HepG2 (cell line): ENCODE measurements around the gene RAD1. TPM values are rescaled to one million over a fixed set of nuclear protein-coding genes. Genes with fewer than 3 reads are reported as not detected.
A peak's percentile ranks its signal among the peaks of the same experiment; 100 is the strongest.

Experiments used
- ATAC-seq: fragments of 200-7000 bp; cut with Tn5 transposase; 3 replicates; pipeline ENCODE4 v1.9.1; 2020; ENCODE audit warnings: mild to moderate bottlenecking, moderate library complexity
- BruUV-seq: library from RNA; stranded (reverse); fragments of 400-500 nt; replicated peaks from 2 replicates; lab custom pipeline; 2021; lab: Mats Ljungman, UMichigan
- CTCF ChIA-PET: fragments of 300-600 bp; formaldehyde crosslinking; extraction: SDS; loops from one replicate; lab custom pipeline; 2021; ENCODE audit warnings: low total read pairs, inconsistent platforms, low intra/inter-chr PET ratio; lab: Yijun Ruan, JAX
- POLR2A ChIA-PET: fragments of 350-600 bp; sonication (Branson Sonifier 250); formaldehyde crosslinking; loops from one replicate; lab custom pipeline; 2020; ENCODE audit warnings: antibody characterized with exemption, inconsistent platforms; lab: Yijun Ruan, JAX
- DNase-seq: peaks from one replicate; pipeline ENCODE4 v3.0.0-alpha.2; 2015; ENCODE audit warnings: low spot score
- FAIRE-seq: peaks from 3 replicates; lab custom pipeline; 2011; peaks lifted over from hg19 to GRCh38; lab: Jason Lieb, UNC
- H2AFZ ChIP-seq: one replicate; pipeline ENCODE4 v1.6.1; 2011; ENCODE audit warnings: low read length, inconsistent platforms
- H3K27ac ChIP-seq: fragments of 300-600 bp; 3 replicates; pipeline ENCODE4 v1.8.0; 2011; ENCODE audit warnings: mixed run types, mild to moderate bottlenecking, mixed read lengths, low read length, inconsistent platforms; ENCODE audit not compliant: insufficient read depth; ENCODE audit errors: extremely low read length
- H3K27me3 ChIP-seq, 2 experiments: fragments of 200-600 bp in 1 of 2; 2 replicates in 1 of 2; 3 replicates in 1 of 2; pipeline versions ENCODE4 v1.6.0 to v1.8.0; 2011; ENCODE audit warnings: low read length in 2 of 2, mild to moderate bottlenecking in 2 of 2, moderate library complexity in 2 of 2, inconsistent platforms in 1 of 2; ENCODE audit not compliant: insufficient read depth in 2 of 2, control insufficient read depth in 1 of 2
- H3K36me3 ChIP-seq, 2 experiments: fragments of 200-600 bp in 1 of 2; replicated peaks in 1 of 2; 2 replicates in 1 of 2; 3 replicates in 1 of 2; pipeline versions ENCODE4 v1.5.1 to v1.8.0; 2011; ENCODE audit warnings: low read length in 2 of 2, inconsistent platforms in 1 of 2; ENCODE audit not compliant: insufficient read depth in 2 of 2, control insufficient read depth in 1 of 2
- H3K4me1 ChIP-seq: 2 replicates; pipeline ENCODE4 v1.5.1; 2012; ENCODE audit warnings: low read length, inconsistent platforms; ENCODE audit not compliant: insufficient read depth
- H3K4me2 ChIP-seq: 2 replicates; pipeline ENCODE4 v1.6.0; 2011; ENCODE audit warnings: low read depth, low read length, inconsistent platforms
- H3K4me3 ChIP-seq, 3 experiments: fragments of 200-600 bp in 1 of 3; sonication (generic), shearing (Covaris generic) in 1 of 3; replicated peaks in 1 of 3; 2 replicates each; pipeline ENCODE4 v1.5.1; 2011 to 2016; ENCODE audit warnings: low read length in 3 of 3, inconsistent platforms in 2 of 3, low read depth in 2 of 3, mild to moderate bottlenecking in 2 of 3, control low read depth in 1 of 3, mixed read lengths in 1 of 3; ENCODE audit not compliant: insufficient read depth in 1 of 3
- H3K79me2 ChIP-seq: one replicate; pipeline ENCODE4 v1.6.1; 2011; ENCODE audit warnings: low read length, inconsistent platforms; ENCODE audit not compliant: insufficient read depth
- H3K9ac ChIP-seq: 2 replicates; pipeline ENCODE4 v1.6.0; 2011; ENCODE audit warnings: mild to moderate bottlenecking, low read depth, low read length, inconsistent platforms; ENCODE audit not compliant: insufficient read depth
- H3K9me3 ChIP-seq: 2 replicates; pipeline ENCODE4 v1.5.1; 2012; ENCODE audit warnings: mild to moderate bottlenecking, low read length
- H4K20me1 ChIP-seq: 2 replicates; pipeline ENCODE4 v1.6.0; 2011; ENCODE audit warnings: inconsistent platforms, mild to moderate bottlenecking, low read length, moderate library complexity; ENCODE audit not compliant: insufficient read depth
- BRD4 ChIP-seq: sonication (generic); formaldehyde crosslinking; IDR thresholded peaks from 2 replicates; pipeline ENCODE4 v1.4.0; 2020; ENCODE audit warnings: missing genetic modification reagents
- HNF4A ChIP-seq: sonication (generic); formaldehyde crosslinking; IDR thresholded peaks from 2 replicates; pipeline ENCODE4 v1.4.0; 2020; ENCODE audit warnings: missing genetic modification reagents
- KLF6 ChIP-seq: IDR thresholded peaks from 2 replicates; pipeline ENCODE4 v1.8.0; 2016; ENCODE audit warnings: missing biosample characterization, missing genetic modification reagents
- SNAPC2 ChIP-seq: sonication (generic); formaldehyde crosslinking; IDR thresholded peaks from 2 replicates; pipeline ENCODE4 v1.8.1; 2022; ENCODE audit warnings: mild to moderate bottlenecking, missing genetic modification reagents
- ZFP37 ChIP-seq: sonication (generic); formaldehyde crosslinking; IDR thresholded peaks from 2 replicates; pipeline ENCODE4 v1.4.0; 2020; ENCODE audit warnings: missing genetic modification reagents, borderline replicate concordance
- ZKSCAN5 ChIP-seq: sonication (generic); formaldehyde crosslinking; IDR thresholded peaks from 2 replicates; pipeline ENCODE4 v1.5.1; 2020; ENCODE audit warnings: mild to moderate bottlenecking, missing genetic modification reagents
- ZNF382 ChIP-seq: sonication (generic); formaldehyde crosslinking; IDR thresholded peaks from 2 replicates; pipeline ENCODE4 v1.5.0; 2020; ENCODE audit warnings: missing genetic modification reagents, mild to moderate bottlenecking, borderline replicate concordance
- ZNF530 ChIP-seq: sonication (generic); formaldehyde crosslinking; IDR thresholded peaks from 2 replicates; pipeline ENCODE4 v1.5.0; 2020; ENCODE audit warnings: low read depth, mild to moderate bottlenecking, missing genetic modification reagents
- WGBS: methylation state at CpG from one replicate; pipeline ENCODE4 v1.1.6; 2017; ENCODE audit warnings: low lambda C conversion rate; 5-methylcytosine and 5-hydroxymethylcytosine counted together
- in situ Hi-C: cut with HindIII; loops from 2 replicates; pipeline ENCODE4 v1.10.0; 2017; ENCODE audit warnings: low pct_unique_long_range_greater_than_20kb; ENCODE audit not compliant: extremely low pct_ligation_motif_present
- intact Hi-C: fragments of 100-400 bp; cut with micrococcal nuclease; formaldehyde crosslinking; loops from one replicate; pipeline ENCODE4 v1.10.0; 2022; ENCODE audit not compliant: unreplicated experiment
- polyA plus RNA-seq, 8 experiments: library from polyadenylated mRNA; depleted of rRNA in 3 of 8; stranded (reverse) in 7 of 8; unstranded in 1 of 8; fragments of >200 nt; fragmentation: Illumina TruSeq in 4 of 8; extraction: Trizol in 4 of 8; gene quantifications; 2 replicates each; pipeline versions ENCODE4 v1.2.1 to v1.2.3, GENCODE V29; 2011 to 2016; ENCODE audit warnings: low read depth in 4 of 8, missing spikeins in 1 of 8, mixed read lengths in 1 of 8; ENCODE audit not compliant: insufficient read depth in 1 of 8
- total RNA-seq, 5 experiments: library from RNA; depleted of rRNA; stranded (reverse); fragments of >200 nt; fragmentation: Illumina TruSeq; extraction: Trizol; gene quantifications; 2 replicates each; pipeline ENCODE4 v1.2.3, GENCODE V29; 2016; ENCODE audit warnings: low read depth in 1 of 5
- TF ChIP-seq, protein P1 (sequence below): sonication (generic); formaldehyde crosslinking; IDR thresholded peaks from 2 replicates; pipeline ENCODE4 v1.4.0; 2020; ENCODE audit warnings: mild to moderate bottlenecking, missing genetic modification reagents
- TF ChIP-seq, protein P2 (sequence below): sonication (generic); formaldehyde crosslinking; IDR thresholded peaks from 2 replicates; pipeline ENCODE4 v1.8.0; 2022; ENCODE audit warnings: mild to moderate bottlenecking, missing genetic modification reagents
- TF ChIP-seq, protein P3 (sequence below): sonication (generic); formaldehyde crosslinking; IDR thresholded peaks from 2 replicates; pipeline ENCODE4 v1.5.1; 2020; ENCODE audit warnings: mild to moderate bottlenecking, missing genetic modification reagents, moderate library complexity

The RAD1 gene
- total and polyA plus RNA-seq, 2 of the 13 experiments (the other 11 are each of a cell fraction or from before 2014, with no cell fraction given): 14.7 to 39.1 TPM

DNA sequence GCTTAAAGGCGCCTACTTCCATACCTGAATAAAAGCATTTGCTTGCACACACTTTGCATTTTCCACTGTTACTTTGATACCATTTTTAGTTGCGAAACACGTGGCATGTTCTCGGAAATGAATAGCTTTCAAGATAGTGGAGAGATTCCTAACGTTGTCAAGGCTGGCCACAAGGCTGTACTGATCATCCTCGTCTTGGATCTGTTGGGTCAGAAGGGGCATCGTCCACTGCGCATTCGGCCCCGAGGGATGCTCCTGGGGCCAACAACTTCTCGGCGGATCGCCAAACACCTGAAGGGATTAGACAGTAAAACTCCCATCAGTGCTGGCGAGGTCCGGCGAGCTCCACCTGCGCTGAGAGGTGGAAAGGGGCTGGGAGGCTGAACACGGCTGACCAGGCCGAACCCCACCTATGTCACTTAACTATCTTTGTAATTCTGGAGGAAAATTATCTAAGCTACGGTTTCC lies 599 bp downstream of the RAD1 start (continued):
- TF ChIP-seq HNF4A: no peak
- TF ChIP-seq, protein P1, sequence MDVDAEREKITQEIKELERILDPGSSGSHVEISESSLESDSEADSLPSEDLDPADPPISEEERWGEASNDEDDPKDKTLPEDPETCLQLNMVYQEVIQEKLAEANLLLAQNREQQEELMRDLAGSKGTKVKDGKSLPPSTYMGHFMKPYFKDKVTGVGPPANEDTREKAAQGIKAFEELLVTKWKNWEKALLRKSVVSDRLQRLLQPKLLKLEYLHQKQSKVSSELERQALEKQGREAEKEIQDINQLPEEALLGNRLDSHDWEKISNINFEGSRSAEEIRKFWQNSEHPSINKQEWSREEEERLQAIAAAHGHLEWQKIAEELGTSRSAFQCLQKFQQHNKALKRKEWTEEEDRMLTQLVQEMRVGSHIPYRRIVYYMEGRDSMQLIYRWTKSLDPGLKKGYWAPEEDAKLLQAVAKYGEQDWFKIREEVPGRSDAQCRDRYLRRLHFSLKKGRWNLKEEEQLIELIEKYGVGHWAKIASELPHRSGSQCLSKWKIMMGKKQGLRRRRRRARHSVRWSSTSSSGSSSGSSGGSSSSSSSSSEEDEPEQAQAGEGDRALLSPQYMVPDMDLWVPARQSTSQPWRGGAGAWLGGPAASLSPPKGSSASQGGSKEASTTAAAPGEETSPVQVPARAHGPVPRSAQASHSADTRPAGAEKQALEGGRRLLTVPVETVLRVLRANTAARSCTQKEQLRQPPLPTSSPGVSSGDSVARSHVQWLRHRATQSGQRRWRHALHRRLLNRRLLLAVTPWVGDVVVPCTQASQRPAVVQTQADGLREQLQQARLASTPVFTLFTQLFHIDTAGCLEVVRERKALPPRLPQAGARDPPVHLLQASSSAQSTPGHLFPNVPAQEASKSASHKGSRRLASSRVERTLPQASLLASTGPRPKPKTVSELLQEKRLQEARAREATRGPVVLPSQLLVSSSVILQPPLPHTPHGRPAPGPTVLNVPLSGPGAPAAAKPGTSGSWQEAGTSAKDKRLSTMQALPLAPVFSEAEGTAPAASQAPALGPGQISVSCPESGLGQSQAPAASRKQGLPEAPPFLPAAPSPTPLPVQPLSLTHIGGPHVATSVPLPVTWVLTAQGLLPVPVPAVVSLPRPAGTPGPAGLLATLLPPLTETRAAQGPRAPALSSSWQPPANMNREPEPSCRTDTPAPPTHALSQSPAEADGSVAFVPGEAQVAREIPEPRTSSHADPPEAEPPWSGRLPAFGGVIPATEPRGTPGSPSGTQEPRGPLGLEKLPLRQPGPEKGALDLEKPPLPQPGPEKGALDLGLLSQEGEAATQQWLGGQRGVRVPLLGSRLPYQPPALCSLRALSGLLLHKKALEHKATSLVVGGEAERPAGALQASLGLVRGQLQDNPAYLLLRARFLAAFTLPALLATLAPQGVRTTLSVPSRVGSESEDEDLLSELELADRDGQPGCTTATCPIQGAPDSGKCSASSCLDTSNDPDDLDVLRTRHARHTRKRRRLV (CRISPR knock-in tag): peak; percentile 2; the same call in 1 of the 2 replicates
- TF ChIP-seq ZFP37 (CRISPR knock-in tag): no peak
- no peak for TF ChIP-seq BRD4

DNA sequence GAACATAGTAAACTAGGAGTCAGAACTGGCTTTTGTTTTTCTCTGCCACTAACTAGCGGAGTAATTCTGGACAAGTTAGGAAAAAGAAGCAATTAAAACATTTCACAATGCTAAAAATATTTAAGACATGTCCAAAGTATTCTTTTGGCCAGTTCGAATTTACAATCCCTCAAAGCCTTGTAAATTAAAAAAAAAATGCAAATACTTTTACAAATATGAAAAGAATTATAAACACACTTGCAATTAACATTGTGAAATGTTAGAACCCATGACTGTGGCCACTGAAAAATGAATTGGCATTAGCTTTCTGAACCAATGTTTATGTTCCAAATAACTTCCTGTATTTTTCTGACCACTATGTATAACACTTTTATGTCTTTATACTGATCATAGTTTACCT lies 2.2 kb downstream of the RAD1 start:
- Histone ChIP-seq H2AFZ (no peak overlapping the region), H3K4me2 (no peak overlapping the region), H3K9me3 (no peaks in the 10 kb centered on the region), H3K36me3 (peaks cover 4 to 28% of the 10 kb centered on the region in 2 experiments; a peak in 4 of 5 replicates), H3K4me1 (peaks cover 30% of the 10 kb centered on the region), H3K79me2 (peaks cover 51% of the 10 kb centered on the region), H3K4me3 (peak overlapping the region in 1 of 3 experiments; percentile 95; a peak in 1 of 6 replicates), H3K9ac (no peak overlapping the region), H3K27me3 (no peaks in the 10 kb centered on the region; a peak in 1 of 5 replicates), H3K27ac (no peak overlapping the region), H4K20me1 (no peaks in the 10 kb centered on the region; the same call in 1 of the 2 replicates)
- intact Hi-C loops: no loop called here
- ChIA-PET CTCF (no interaction called here), POLR2A (no interaction called here)
- ATAC-seq (no peak), FAIRE-seq (no peak), DNase-seq (no peak)
- in situ Hi-C loops: no loop called here
- TF ChIP-seq SNAPC2 (CRISPR knock-in tag) (no peak), ZNF530 (CRISPR knock-in tag) (no peak), ZNF382 (no peak), ZKSCAN5 (CRISPR knock-in tag) (no peak), KLF6 (CRISPR knock-in tag) (no peak)
- TF ChIP-seq, protein P2, sequence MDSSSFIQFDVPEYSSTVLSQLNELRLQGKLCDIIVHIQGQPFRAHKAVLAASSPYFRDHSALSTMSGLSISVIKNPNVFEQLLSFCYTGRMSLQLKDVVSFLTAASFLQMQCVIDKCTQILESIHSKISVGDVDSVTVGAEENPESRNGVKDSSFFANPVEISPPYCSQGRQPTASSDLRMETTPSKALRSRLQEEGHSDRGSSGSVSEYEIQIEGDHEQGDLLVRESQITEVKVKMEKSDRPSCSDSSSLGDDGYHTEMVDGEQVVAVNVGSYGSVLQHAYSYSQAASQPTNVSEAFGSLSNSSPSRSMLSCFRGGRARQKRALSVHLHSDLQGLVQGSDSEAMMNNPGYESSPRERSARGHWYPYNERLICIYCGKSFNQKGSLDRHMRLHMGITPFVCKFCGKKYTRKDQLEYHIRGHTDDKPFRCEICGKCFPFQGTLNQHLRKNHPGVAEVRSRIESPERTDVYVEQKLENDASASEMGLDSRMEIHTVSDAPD (CRISPR knock-in tag): no peak
- TF ChIP-seq, protein P3, sequence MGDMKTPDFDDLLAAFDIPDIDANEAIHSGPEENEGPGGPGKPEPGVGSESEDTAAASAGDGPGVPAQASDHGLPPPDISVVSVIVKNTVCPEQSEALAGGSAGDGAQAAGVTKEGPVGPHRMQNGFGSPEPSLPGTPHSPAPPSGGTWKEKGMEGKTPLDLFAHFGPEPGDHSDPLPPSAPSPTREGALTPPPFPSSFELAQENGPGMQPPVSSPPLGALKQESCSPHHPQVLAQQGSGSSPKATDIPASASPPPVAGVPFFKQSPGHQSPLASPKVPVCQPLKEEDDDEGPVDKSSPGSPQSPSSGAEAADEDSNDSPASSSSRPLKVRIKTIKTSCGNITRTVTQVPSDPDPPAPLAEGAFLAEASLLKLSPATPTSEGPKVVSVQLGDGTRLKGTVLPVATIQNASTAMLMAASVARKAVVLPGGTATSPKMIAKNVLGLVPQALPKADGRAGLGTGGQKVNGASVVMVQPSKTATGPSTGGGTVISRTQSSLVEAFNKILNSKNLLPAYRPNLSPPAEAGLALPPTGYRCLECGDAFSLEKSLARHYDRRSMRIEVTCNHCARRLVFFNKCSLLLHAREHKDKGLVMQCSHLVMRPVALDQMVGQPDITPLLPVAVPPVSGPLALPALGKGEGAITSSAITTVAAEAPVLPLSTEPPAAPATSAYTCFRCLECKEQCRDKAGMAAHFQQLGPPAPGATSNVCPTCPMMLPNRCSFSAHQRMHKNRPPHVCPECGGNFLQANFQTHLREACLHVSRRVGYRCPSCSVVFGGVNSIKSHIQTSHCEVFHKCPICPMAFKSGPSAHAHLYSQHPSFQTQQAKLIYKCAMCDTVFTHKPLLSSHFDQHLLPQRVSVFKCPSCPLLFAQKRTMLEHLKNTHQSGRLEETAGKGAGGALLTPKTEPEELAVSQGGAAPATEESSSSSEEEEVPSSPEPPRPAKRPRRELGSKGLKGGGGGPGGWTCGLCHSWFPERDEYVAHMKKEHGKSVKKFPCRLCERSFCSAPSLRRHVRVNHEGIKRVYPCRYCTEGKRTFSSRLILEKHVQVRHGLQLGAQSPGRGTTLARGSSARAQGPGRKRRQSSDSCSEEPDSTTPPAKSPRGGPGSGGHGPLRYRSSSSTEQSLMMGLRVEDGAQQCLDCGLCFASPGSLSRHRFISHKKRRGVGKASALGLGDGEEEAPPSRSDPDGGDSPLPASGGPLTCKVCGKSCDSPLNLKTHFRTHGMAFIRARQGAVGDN: no peak
- WGBS: 91% methylated on average over 2 of the region's 2 CpGs
- BruUV-seq: no TSS peak
